Pancreas (tissue), 10 donors: ENCODE measurements around the gene KCNB1. TPM values are rescaled to one million over a fixed set of nuclear protein-coding genes. Genes with fewer than 3 reads are reported as not detected.

ENCODE experiments used
- ATAC-seq, 4 donors: fragments of 200-7000 bp; cut with Tn5 transposase; one replicate each; pipeline versions ENCODE4 v1.8.0 to v1.9.1; 2020; ENCODE audit warnings: mild to moderate bottlenecking in 4 of 4, moderate library complexity in 4 of 4
- DNase-seq, 6 donors: peaks; one replicate each; pipeline ENCODE4 v3.0.0-alpha.2; 2020
- FAIRE-seq: peaks from 2 replicates; lab custom pipeline; 2012; peaks lifted over from hg19 to GRCh38; lab: Jason Lieb, UNC
- H3K27ac ChIP-seq, 4 donors: fragments of 200-600 bp; sonication (generic); 1 replicate in 3 of 4; 2 replicates in 1 of 4; pipeline versions ENCODE4 v1.5.0 to v1.8.0; 2020
- H3K27me3 ChIP-seq, 4 donors: fragments of 200-600 bp; one replicate each; pipeline ENCODE4 v1.8.0; 2021
- H3K36me3 ChIP-seq, 3 donors: fragments of 200-600 bp; sonication (generic) in 1 of 3; one replicate each; pipeline versions ENCODE4 v1.5.0 to v1.8.0; 2020 to 2021
- H3K4me1 ChIP-seq, 3 donors: fragments of 200-600 bp; one replicate each; pipeline ENCODE4 v1.8.0; 2021
- H3K4me3 ChIP-seq, 4 donors: fragments of 200-600 bp; sonication (generic) in 2 of 4; one replicate each; pipeline versions ENCODE4 v1.5.0 to v1.8.0; 2020 to 2021
- H3K9me3 ChIP-seq, 4 donors: fragments of 200-600 bp; one replicate each; pipeline ENCODE4 v1.8.0; 2021
- CTCF ChIP-seq, 4 donors: fragments of 200-600 bp; sonication (generic) in 3 of 4; IDR thresholded peaks; one replicate each; pipeline versions ENCODE4 v1.5.0 to v1.8.0; 2021; ENCODE audit warnings: antibody characterized with exemption in 4 of 4
- WGBS, 2 donors: extraction: QIAGEN DNeasy Blood & Tissue Kit; methylation state at CpG; one replicate each; pipeline ENCODE4 v1.1.7; 2013; 5-methylcytosine and 5-hydroxymethylcytosine counted together
- intact Hi-C, 3 donors: fragments of 100-400 bp; cut with DNase I; formaldehyde crosslinking; loops; one replicate each; pipeline versions ENCODE4 v1.11.1 to v1.14.2; 2022
- polyA plus RNA-seq, 2 donors: library from polyadenylated mRNA; stranded (reverse); fragments of 200-250 nt; gene quantifications; one replicate each; pipeline ENCODE4 v1.2.3, GENCODE V29; 2013
- total RNA-seq, 6 donors: library from RNA; stranded (reverse); fragmentation: NEBNext Ultra II Directional in 4 of 6; extraction: Animal tissue kit (Norgen Biotek cat#: 25700) in 4 of 6; gene quantifications; one replicate each; pipeline versions ENCODE4 v1.2.1 to v1.2.4, GENCODE V29; 2021 to 2023
- donor health status: healthy with polysubstance abuse.
- donor health status: DM: no; HTN: no; CAD: no; lungs with moderate emphysema.
- donor health status: DM: no; HTN: no; CAD: no.
- donor health status: control.
- donor health status: control.
- donor health status: Bipolar disorder and iron deficiency.
- donor health status: DM: yes; HTN: yes; CAD: no.
- donor health status: DM: no; HTN: no; CAD: no.
- donor health status: DM: no; HTN: no; CAD: no.
- donor health status: DM: yes; HTN: yes; CAD: no.

KCNB1 gene
- total and polyA plus RNA-seq, 8 donors: 0.28 to 2.5 (median 0.31) TPM

GRCh38 chr20:49404461-49404860 lies 78.0 kb downstream of the KCNB1 start:
- H3K36me3 ChIP-seq: no peaks in the 10 kb centered on the region
- no peak for ATAC-seq
- intact Hi-C loops: no loop called here
- no peaks in the 10 kb centered on the region for H3K9me3 ChIP-seq
- 83 to 92% methylated on average over 3 of the region's 3 CpGs for WGBS, 2 donors
- no peak for FAIRE-seq
- no peak for TF ChIP-seq CTCF (IDR thresholded peaks at IDR 0.05)
- DNase-seq: no peak
- no peak overlapping the region for H3K27ac ChIP-seq
- H3K4me1 ChIP-seq: no peaks in the 10 kb centered on the region
- H3K27me3 ChIP-seq: no peaks in the 10 kb centered on the region
- no peak overlapping the region for H3K4me3 ChIP-seq

- ATAC-seq (no peak), FAIRE-seq (no peak), DNase-seq (no peak)
- 84 to 85% methylated on average over 9 of the region's 9 CpGs for WGBS, 2 donors
- intact Hi-C loops: no loop called here
- no peaks in the 10 kb centered on the region for H3K36me3 ChIP-seq
- H3K27me3 ChIP-seq: no peaks in the 10 kb centered on the region
- H3K4me1 ChIP-seq: no peaks in the 10 kb centered on the region
- TF ChIP-seq CTCF (IDR thresholded peaks at IDR 0.05): no peak
- H3K9me3 ChIP-seq: no peaks in the 10 kb centered on the region
- no peak overlapping the region for H3K27ac ChIP-seq
- H3K4me3 ChIP-seq: no peak overlapping the region
Observed at GRCh38 chr20:49403911-49404310, 78.6 kb downstream of the KCNB1 start.

- WGBS, 2 donors: 81 to 93% methylated on average over 2 of the region's 2 CpGs
- no peak overlapping the region for H3K27ac ChIP-seq
- ATAC-seq (no peak), FAIRE-seq (no peak), DNase-seq (no peak)
- no peak for TF ChIP-seq CTCF (IDR thresholded peaks at IDR 0.05)
- H3K36me3 ChIP-seq: no peaks in the 10 kb centered on the region
- H3K4me1 ChIP-seq: no peaks in the 10 kb centered on the region
- H3K9me3 ChIP-seq: no peaks in the 10 kb centered on the region
- H3K4me3 ChIP-seq: no peak overlapping the region
- no peaks in the 10 kb centered on the region for H3K27me3 ChIP-seq
- intact Hi-C loops: no loop called here
Observed at GRCh38 chr20:49403012-49403411, 79.5 kb downstream of the KCNB1 start.

- 55 to 56% methylated on average over 3 of the region's 3 CpGs for WGBS, 2 donors
- Histone ChIP-seq H3K36me3 (no peaks in the 10 kb centered on the region), H3K27ac (no peak overlapping the region), H3K27me3 (no peaks in the 10 kb centered on the region), H3K4me3 (no peak overlapping the region), H3K9me3 (no peaks in the 10 kb centered on the region), H3K4me1 (no peaks in the 10 kb centered on the region)
- no peak for ATAC-seq
- TF ChIP-seq CTCF (IDR thresholded peaks at IDR 0.05): no peak
- DNase-seq: no peak
- FAIRE-seq: no peak
- intact Hi-C loops: no loop called here
Observed at GRCh38 chr20:49400904-49401303, 81.6 kb downstream of the KCNB1 start.

- no peaks in the 10 kb centered on the region for H3K9me3 ChIP-seq
- FAIRE-seq (no peak), DNase-seq (no peak), ATAC-seq (peak in 1 of 4 donors; percentile 49)
- no peak overlapping the region for H3K27ac ChIP-seq
- H3K4me1 ChIP-seq: no peaks in the 10 kb centered on the region
- no peaks in the 10 kb centered on the region for H3K36me3 ChIP-seq
- TF ChIP-seq CTCF (IDR thresholded peaks at IDR 0.05): no peak
- WGBS, 2 donors: 74 to 77% methylated on average over 7 of the region's 7 CpGs
- intact Hi-C loops: no loop called here
- no peak overlapping the region for H3K4me3 ChIP-seq
- no peaks in the 10 kb centered on the region for H3K27me3 ChIP-seq
Observed at GRCh38 chr20:49400410-49400809, 82.1 kb downstream of the KCNB1 start.
